CD14-positive monocyte (primary cell): ENCODE results near the gene ACSS1. TPM values are rescaled to one million over a fixed set of nuclear protein-coding genes. Genes with fewer than 3 reads are reported as not detected.

Experiments
- DNase-seq, 3 donors: peaks; one replicate each; pipeline ENCODE4 v3.0.0-alpha.2; 2011 to 2022
- H2AFZ ChIP-seq: 2 replicates; pipeline ENCODE4 v1.6.0; 2012; ENCODE audit warnings: mild to moderate bottlenecking, low read depth, low read length, inconsistent platforms; ENCODE audit not compliant: insufficient read depth, poor library complexity, severe bottlenecking
- H3K27ac ChIP-seq, 2 donors: 1 replicate in 1 of 2; 2 replicates in 1 of 2; pipeline ENCODE4 v1.5.1; 2012 to 2013; ENCODE audit warnings: low read length in 2 of 2, control low read depth in 1 of 2, inconsistent platforms in 1 of 2, low read depth in 1 of 2, mild to moderate bottlenecking in 1 of 2
- H3K27me3 ChIP-seq, 2 donors: one replicate each; pipeline versions ENCODE4 v1.6.0 to v1.6.1; 2011 to 2013; ENCODE audit warnings: low read length in 2 of 2; ENCODE audit not compliant: control insufficient read depth in 2 of 2, insufficient read depth in 2 of 2
- H3K36me3 ChIP-seq, 2 donors: replicated peaks in 1 of 2; 1 replicate in 1 of 2; 2 replicates in 1 of 2; pipeline versions ENCODE4 v1.5.1 to v1.6.1; 2012 to 2013; ENCODE audit warnings: low read length in 2 of 2, control low read depth in 1 of 2, inconsistent platforms in 1 of 2, mild to moderate bottlenecking in 1 of 2; ENCODE audit not compliant: insufficient read depth in 2 of 2, control insufficient read depth in 1 of 2
- H3K4me1 ChIP-seq, 2 donors: 1 replicate in 1 of 2; 2 replicates in 1 of 2; pipeline versions ENCODE4 v1.5.1 to v1.6.1; 2012 to 2013; ENCODE audit warnings: low read length in 2 of 2, control low read depth in 1 of 2, inconsistent platforms in 1 of 2, mild to moderate bottlenecking in 1 of 2, moderate library complexity in 1 of 2; ENCODE audit not compliant: insufficient read depth in 2 of 2, control insufficient read depth in 1 of 2
- H3K4me2 ChIP-seq: replicated peaks from 2 replicates; pipeline ENCODE3; 2012; ENCODE audit warnings: low read length, moderate library complexity, mild to moderate bottlenecking; ENCODE audit not compliant: poor library complexity, severe bottlenecking; ENCODE audit errors: extremely low read depth
- H3K4me3 ChIP-seq, 3 experiments: fragments of 200-600 bp in 1 of 3; sonication (generic) in 1 of 3; replicated peaks in 1 of 3; 1 replicate in 2 of 3; 2 replicates in 1 of 3; pipeline ENCODE4 v1.5.1; 2011 to 2013; ENCODE audit warnings: low read length in 3 of 3, mild to moderate bottlenecking in 3 of 3, control low read depth in 2 of 3, low read depth in 2 of 3, inconsistent platforms in 1 of 3, moderate library complexity in 1 of 3
- H3K79me2 ChIP-seq: 2 replicates; pipeline ENCODE4 v1.6.0; 2012; ENCODE audit warnings: mild to moderate bottlenecking, control low read depth, inconsistent platforms, low read length, moderate library complexity; ENCODE audit not compliant: insufficient read depth
- H3K9ac ChIP-seq: 2 replicates; pipeline ENCODE4 v1.6.0; 2017; ENCODE audit warnings: low read length, mild to moderate bottlenecking; ENCODE audit not compliant: insufficient read depth, poor library complexity, severe bottlenecking
- H3K9me3 ChIP-seq, 2 donors: replicated peaks in 1 of 2; 1 replicate in 1 of 2; 2 replicates in 1 of 2; pipeline versions ENCODE4 v1.5.1 to v1.6.1; 2012 to 2013; ENCODE audit warnings: low read length in 2 of 2, control low read depth in 1 of 2; ENCODE audit not compliant: control insufficient read depth in 1 of 2, insufficient read depth in 1 of 2
- H4K20me1 ChIP-seq: 2 replicates; pipeline ENCODE4 v1.6.0; 2012; ENCODE audit warnings: mild to moderate bottlenecking, low read length, control low read depth, moderate library complexity; ENCODE audit not compliant: insufficient read depth
- H3K27ac Mint-ChIP-seq, 7 donors: one replicate each; pipeline ENCODE4 v1.8.0; 2020; ENCODE audit warnings: mild to moderate bottlenecking in 7 of 7, mixed read lengths in 7 of 7, moderate library complexity in 6 of 7, inconsistent platforms in 2 of 7
- H3K27me3 Mint-ChIP-seq, 3 donors: one replicate each; pipeline ENCODE4 v1.8.0; 2021 to 2022; ENCODE audit warnings: low read depth in 3 of 3, mild to moderate bottlenecking in 3 of 3, mixed read lengths in 3 of 3, moderate library complexity in 3 of 3, inconsistent platforms in 1 of 3
- H3K36me3 Mint-ChIP-seq, 2 donors: one replicate each; pipeline ENCODE4 v1.8.0; 2020; ENCODE audit warnings: mixed read lengths in 2 of 2, inconsistent platforms in 1 of 2, mild to moderate bottlenecking in 1 of 2
- H3K4me1 Mint-ChIP-seq: one replicate; pipeline ENCODE4 v1.8.0; 2020; ENCODE audit warnings: mild to moderate bottlenecking, mixed read lengths
- H3K4me3 Mint-ChIP-seq, 2 donors: one replicate each; pipeline ENCODE4 v1.8.0; 2020; ENCODE audit warnings: mild to moderate bottlenecking in 2 of 2, mixed read lengths in 2 of 2, moderate library complexity in 1 of 2
- H3K9me3 Mint-ChIP-seq, 7 donors: one replicate each; pipeline ENCODE4 v1.8.0; 2020 to 2022; ENCODE audit warnings: mixed read lengths in 7 of 7, mild to moderate bottlenecking in 6 of 7, moderate library complexity in 6 of 7, inconsistent platforms in 2 of 7
- CTCF ChIP-seq: fragments of 200-600 bp; IDR thresholded peaks from one replicate; pipeline ENCODE4 v1.8.0; 2022; ENCODE audit warnings: antibody characterized with exemption, mild to moderate bottlenecking
- WGBS: methylation state at CpG from one replicate; pipeline ENCODE4 v1.1.5; 2013; ENCODE audit warnings: missing lambda C conversion rate; ENCODE audit not compliant: insufficient coverage; 5-methylcytosine and 5-hydroxymethylcytosine counted together
- intact Hi-C, 2 donors: fragments of 100-400 bp; cut with micrococcal nuclease; formaldehyde crosslinking; loops; one replicate each; pipeline versions ENCODE4 v1.15.0 to v1.15.1; 2023
- polyA plus RNA-seq, 3 donors: library from polyadenylated mRNA; depleted of rRNA in 1 of 3; unstranded in 2 of 3; stranded (reverse) in 1 of 3; fragments of 300-500 nt in 2 of 3; fragments of >200 nt in 1 of 3; fragmentation: Illumina TruSeq in 2 of 3; gene quantifications; 1 replicate in 2 of 3; 2 replicates in 1 of 3; pipeline ENCODE4 v1.2.3, GENCODE V29; 2012 to 2021

Gene ACSS1
- polyA plus RNA-seq, 3 donors = 26.6 to 32.0 (median 27.6) TPM

DNA sequence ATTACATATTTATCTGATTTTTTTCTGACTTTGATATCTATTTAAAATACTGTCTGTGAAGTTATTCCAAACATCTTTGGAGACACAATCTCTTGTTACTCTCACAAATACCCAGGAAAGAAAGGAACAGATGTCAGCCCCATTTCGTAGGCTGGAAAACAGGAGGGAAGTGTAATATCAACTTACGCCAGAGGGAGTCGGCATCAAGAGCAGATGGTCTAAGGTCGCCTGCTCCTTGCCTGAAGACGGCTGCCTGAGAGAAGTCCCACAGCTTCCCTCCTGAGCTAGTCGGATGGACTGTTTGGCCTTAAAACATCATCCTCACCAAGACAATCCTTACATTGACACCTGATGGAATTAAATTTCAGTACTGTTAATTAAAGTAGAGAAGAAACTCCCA is 95.4 kb downstream of the ACSS1 start:
- no peaks in the 10 kb centered on the region for H3K9me3 Mint-ChIP-seq
- H3K27me3 ChIP-seq = no peaks in the 10 kb centered on the region
- H3K27ac Mint-ChIP-seq = peak overlapping the region in 1 of 7 donors; percentile 12
- H3K4me1 Mint-ChIP-seq = no peaks in the 10 kb centered on the region
- no peak overlapping the region for H3K4me2 ChIP-seq
- H3K27ac ChIP-seq = no peak overlapping the region
- WGBS = 100% methylated on average over 1 of the region's 6 CpGs
- no peak overlapping the region for H2AFZ ChIP-seq
- no peak overlapping the region for H3K9ac ChIP-seq
- intact Hi-C loops = no loop called here
- H3K4me3 ChIP-seq = no peak overlapping the region
- H3K79me2 ChIP-seq = no peaks in the 10 kb centered on the region
- no peaks in the 10 kb centered on the region for H3K9me3 ChIP-seq
- H3K4me3 Mint-ChIP-seq = no peak overlapping the region
- peaks cover 0 to 6% (median 1%) of the 10 kb centered on the region in 3 donors for H3K27me3 Mint-ChIP-seq
- peaks cover 90 to 100% of the 10 kb centered on the region in 2 donors for H3K36me3 ChIP-seq
- H4K20me1 ChIP-seq = no peaks in the 10 kb centered on the region
- DNase-seq = no peak
- no peaks in the 10 kb centered on the region for H3K4me1 ChIP-seq
- peaks cover 90 to 94% of the 10 kb centered on the region in 2 donors for H3K36me3 Mint-ChIP-seq
- TF ChIP-seq CTCF = no peak

DNA sequence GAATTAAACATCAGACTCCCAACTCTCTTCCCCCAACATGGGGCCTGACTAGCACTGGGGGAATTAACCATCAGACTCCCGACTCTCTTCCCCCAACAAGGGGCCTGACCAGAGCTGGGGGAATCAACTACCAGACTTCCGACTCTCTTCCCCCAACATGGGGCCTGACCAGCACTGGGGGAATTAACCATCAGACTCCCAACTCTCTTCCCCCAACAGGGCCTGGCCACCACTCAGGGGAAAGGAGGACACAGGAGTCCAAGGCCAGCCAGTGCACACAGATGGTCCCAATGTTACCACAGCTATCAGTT is 95.8 kb downstream of the ACSS1 start:
- Histone ChIP-seq H2AFZ (no peak overlapping the region), H3K9me3 (no peaks in the 10 kb centered on the region), H4K20me1 (no peaks in the 10 kb centered on the region), H3K4me1 (no peaks in the 10 kb centered on the region), H3K36me3 (peaks cover 89 to 100% of the 10 kb centered on the region in 2 donors), H3K4me3 (no peak overlapping the region), H3K27me3 (no peaks in the 10 kb centered on the region), H3K79me2 (no peaks in the 10 kb centered on the region), H3K9ac (no peak overlapping the region), H3K4me2 (no peak overlapping the region), H3K27ac (no peak overlapping the region)
- H3K27ac Mint-ChIP-seq = peak overlapping the region in 4 of 7 donors; percentile 41 to 69 (median 63)
- 88% methylated on average over 1 of the region's 2 CpGs for WGBS
- H3K4me1 Mint-ChIP-seq = no peaks in the 10 kb centered on the region
- no peaks in the 10 kb centered on the region for H3K9me3 Mint-ChIP-seq
- H3K36me3 Mint-ChIP-seq = peaks cover 87 to 94% of the 10 kb centered on the region in 2 donors
- no peak for DNase-seq
- intact Hi-C loops = no loop called here
- H3K4me3 Mint-ChIP-seq = no peak overlapping the region
- no peak for TF ChIP-seq CTCF
- peaks cover 0 to 4% (median 1%) of the 10 kb centered on the region in 3 donors for H3K27me3 Mint-ChIP-seq
